Endothelial cell of umbilical vein (primary cell): Measurements from ENCODE around the gene PSMB5. TPM values are rescaled to one million over a fixed set of nuclear protein-coding genes. Genes with fewer than 3 reads are reported as not detected.

Experiments used
- BruUV-seq: library from RNA; stranded (reverse); fragments of 400-500 nt; replicated peaks from 2 replicates; lab custom pipeline; 2021; lab: Mats Ljungman, UMichigan
- CTCF ChIA-PET: fragments of 300-600, 350-600 bp; sonication (Branson Sonifier 250); formaldehyde crosslinking; loops from one replicate; lab custom pipeline; 2021; ENCODE audit warnings: antibody characterized with exemption, inconsistent platforms; lab: Charles Lee
- POLR2A ChIA-PET: fragments of 300-600, 350-600 bp; sonication (Branson Sonifier 250); formaldehyde crosslinking; loops from one replicate; lab custom pipeline; 2021; ENCODE audit warnings: antibody characterized with exemption, inconsistent platforms; lab: Charles Lee
- DNase-seq: peaks from one replicate; pipeline ENCODE4 v3.0.0-alpha.2; 2011; ENCODE audit warnings: low read depth, low spot score
- FAIRE-seq: peaks from 2 replicates; lab custom pipeline; 2011; peaks lifted over from hg19 to GRCh38; lab: Jason Lieb, UNC
- H2AFZ ChIP-seq: 2 replicates; pipeline ENCODE4 v1.6.0; 2012; ENCODE audit warnings: low read depth, low read length, control low read depth, inconsistent platforms
- H3K27ac ChIP-seq: 2 replicates; pipeline ENCODE4 v1.5.1; 2011; ENCODE audit warnings: low read depth, mild to moderate bottlenecking, control low read depth, low read length, moderate library complexity; ENCODE audit not compliant: insufficient read depth
- H3K27me3 ChIP-seq, 2 experiments: 2 replicates each; pipeline versions ENCODE4 v1.6.0 to v1.6.1; 2011; ENCODE audit warnings: low read length in 2 of 2, mixed read lengths in 1 of 2; ENCODE audit not compliant: control insufficient read depth in 2 of 2, insufficient read depth in 2 of 2
- H3K36me3 ChIP-seq, 2 experiments: 2 replicates in 1 of 2; 3 replicates in 1 of 2; pipeline ENCODE4 v1.5.1; 2011; ENCODE audit warnings: low read length in 2 of 2, mild to moderate bottlenecking in 1 of 2, moderate library complexity in 1 of 2; ENCODE audit not compliant: control insufficient read depth in 2 of 2, insufficient read depth in 2 of 2; ENCODE audit errors: extremely low read depth in 1 of 2
- H3K4me1 ChIP-seq: 3 replicates; pipeline ENCODE4 v1.5.1; 2011; ENCODE audit warnings: mild to moderate bottlenecking, low read length; ENCODE audit not compliant: control insufficient read depth, insufficient read depth; ENCODE audit errors: extremely low read depth
- H3K4me2 ChIP-seq: 2 replicates; pipeline ENCODE4 v1.6.1; 2011; ENCODE audit warnings: low read length, control low read depth, mixed read lengths; ENCODE audit not compliant: insufficient read depth
- H3K4me3 ChIP-seq, 3 experiments: fragments of 200-600 bp in 1 of 3; sonication (generic), shearing (Covaris generic) in 1 of 3; replicated peaks in 1 of 3; 2 replicates each; pipeline ENCODE4 v1.5.1; 2011 to 2016; ENCODE audit warnings: control low read depth in 3 of 3, low read length in 3 of 3, mild to moderate bottlenecking in 2 of 3, inconsistent platforms in 1 of 3, low read depth in 1 of 3, moderate library complexity in 1 of 3; ENCODE audit not compliant: insufficient read depth in 1 of 3
- H3K79me2 ChIP-seq: 2 replicates; pipeline ENCODE4 v1.6.0; 2012; ENCODE audit warnings: low read length, inconsistent platforms; ENCODE audit not compliant: control insufficient read depth, insufficient read depth
- H3K9ac ChIP-seq: replicated peaks from 2 replicates; pipeline ENCODE3; 2011; ENCODE audit warnings: low read length, control low read depth; ENCODE audit not compliant: insufficient read depth; ENCODE audit errors: extremely low read depth
- H3K9me1 ChIP-seq: replicated peaks from 3 replicates; pipeline ENCODE4 v1.6.0; 2011; ENCODE audit warnings: mild to moderate bottlenecking, low read length; ENCODE audit not compliant: control insufficient read depth, insufficient read depth; ENCODE audit errors: extremely low read depth
- H3K9me3 ChIP-seq: replicated peaks from 2 replicates; pipeline ENCODE4 v1.5.1; 2012; ENCODE audit warnings: low read length, inconsistent platforms; ENCODE audit not compliant: control insufficient read depth, insufficient read depth
- H4K20me1 ChIP-seq: replicated peaks from 2 replicates; pipeline ENCODE3; 2011; ENCODE audit warnings: mild to moderate bottlenecking, low read length; ENCODE audit not compliant: control insufficient read depth, insufficient read depth; ENCODE audit errors: extremely low read depth
- CTCF ChIP-seq, 2 donors: IDR thresholded peaks; 1 replicate in 1 of 2; 2 replicates in 1 of 2; pipeline ENCODE4 v1.5.1; 2011; ENCODE audit warnings: low read length in 2 of 2, mild to moderate bottlenecking in 2 of 2, moderate library complexity in 2 of 2, control low read depth in 1 of 2, inconsistent platforms in 1 of 2, low read depth in 1 of 2; ENCODE audit not compliant: insufficient read depth in 1 of 2; ENCODE audit errors: extremely low read depth in 1 of 2
- EZH2 ChIP-seq: IDR thresholded peaks from 2 replicates; pipeline ENCODE4 v1.6.1; 2012; ENCODE audit warnings: borderline replicate concordance, low read depth, mild to moderate bottlenecking, moderate library complexity, low read length, inconsistent platforms; ENCODE audit not compliant: severe bottlenecking
- FOS ChIP-seq: IDR thresholded peaks from 2 replicates; pipeline ENCODE4 v1.6.1; 2011; ENCODE audit warnings: mild to moderate bottlenecking, low read length, moderate library complexity, borderline replicate concordance; ENCODE audit not compliant: insufficient read depth
- JUN ChIP-seq: IDR thresholded peaks from 2 replicates; pipeline ENCODE4 v1.6.1; 2011; ENCODE audit warnings: borderline replicate concordance, low read depth; ENCODE audit not compliant: insufficient read length, insufficient read depth
- MAX ChIP-seq: IDR thresholded peaks from 2 replicates; pipeline ENCODE4 v1.6.1; 2011; ENCODE audit not compliant: insufficient read depth, insufficient read length
- POLR2AphosphoS5 ChIP-seq: IDR thresholded peaks from 2 replicates; pipeline ENCODE4 v1.6.1; 2012; ENCODE audit warnings: low read depth, mild to moderate bottlenecking, control low read depth, low read length, moderate library complexity; ENCODE audit not compliant: insufficient read depth
- dilution Hi-C: fragments of 300-500 bp; cut with MboI; formaldehyde crosslinking; loops from one replicate; pipeline ENCODE4 v1.15.0; 2019; ENCODE audit warnings: low sequenced_read_pairs; ENCODE audit not compliant: extremely low pct_ligation_motif_present
- intact Hi-C: fragments of 100-400 bp; cut with micrococcal nuclease; formaldehyde crosslinking; loops from one replicate; pipeline ENCODE4 v1.10.0; 2022
- polyA plus RNA-seq, 4 experiments: library from polyadenylated mRNA; depleted of rRNA in 3 of 4; stranded (reverse) in 3 of 4; unstranded in 1 of 4; fragments of >200 nt; gene quantifications; 2 replicates each; pipeline versions ENCODE4 v1.2.1 to v1.2.3, GENCODE V29; 2011 to 2012; ENCODE audit warnings: missing spikeins in 1 of 4
- total RNA-seq: library from RNA; stranded (reverse); gene quantifications from 2 replicates; pipeline ENCODE4 v1.2.3, GENCODE V29; 2021

Gene PSMB5
- total and polyA plus RNA-seq, 2 donors (not counting 3 experiments of a cell fraction or from before 2014, with no cell fraction given) = 236 to 464 TPM

- H3K36me3 ChIP-seq = peaks cover 0 to 3% of the 10 kb centered on the region in 2 experiments
- ChIA-PET CTCF (interaction anchor here (0.8 to 17.1 kb wide), 17 partner anchors 9 to 426 kb away, joined by 3 to 1071 read pairs (median 9); partner anchors contain the start of genes CDH24, HAUS4, MMP14 and PRMT5), POLR2A (interaction anchor here (0.6 to 2.6 kb wide), 6 partner anchors 9 to 156 kb away, joined by 3 to 8 read pairs (median 4); no protein-coding TSS in a partner anchor)
- H3K4me3 ChIP-seq = peak overlapping the region; percentile 61 to 89 (median 83)
- no peak for TF ChIP-seq MAX
- TF ChIP-seq FOS = no peak
- H3K27me3 ChIP-seq = no peaks in the 10 kb centered on the region
- H3K4me2 ChIP-seq = peak overlapping the region; percentile 52
- peak overlapping the region; percentile 39 for H2AFZ ChIP-seq
- H3K4me1 ChIP-seq = peaks cover 39% of the 10 kb centered on the region
- no peaks in the 10 kb centered on the region for H3K9me3 ChIP-seq
- TSS peak; percentile 1 for BruUV-seq
- dilution Hi-C loops (loop anchor here (10.0 kb wide), 1 partner anchor 83 kb away; no protein-coding TSS in a partner anchor), intact Hi-C loops (loop anchor here (1.0 to 10.0 kb wide), 3 partner anchors 25 to 595 kb away; partner anchors contain the start of gene SLC7A8)
- H3K9ac ChIP-seq = peak overlapping the region; percentile 92
- H3K79me2 ChIP-seq = peaks cover 46% of the 10 kb centered on the region
- H3K27ac ChIP-seq = peak overlapping the region; percentile 89
- H3K9me1 ChIP-seq = no peaks in the 10 kb centered on the region
- DNase-seq = peak; percentile 28
- H4K20me1 ChIP-seq = no peaks in the 10 kb centered on the region
- FAIRE-seq = no peak
Measured at GRCh38 chr14:22981876-22982476, 52.7 kb downstream of the PSMB5 start.

- peak overlapping the region; percentile 52 for H3K4me2 ChIP-seq
- BruUV-seq = TSS peak; percentile 85
- no peak for FAIRE-seq
- intact Hi-C loops (loop anchor here (10.0 kb wide), 1 partner anchor 204 kb away; the partner anchor contains the start of gene SLC7A8), dilution Hi-C loops (loop anchor here (10.0 kb wide), 1 partner anchor 84 kb away; no protein-coding TSS in a partner anchor)
- TF ChIP-seq EZH2 = no peak
- no peak for TF ChIP-seq JUN
- TF ChIP-seq POLR2AphosphoS5 = peak; percentile 6
- TF ChIP-seq CTCF (IDR thresholded peaks at IDR 0.05; ENCODE audit: extremely low read depth in 1 of 2, insufficient read depth in 1 of 2, low read depth in 1 of 2, low read length in 2 of 2) = no peak
- H4K20me1 ChIP-seq = no peaks in the 10 kb centered on the region
- CTCF ChIA-PET = interaction anchor here (0.8 to 17.1 kb wide), 12 partner anchors 8 to 425 kb away, joined by 3 to 1071 read pairs (median 14); partner anchors contain the start of genes CDH24, HAUS4, MMP14 and PRMT5
- peaks cover 0 to 3% of the 10 kb centered on the region in 2 experiments for H3K36me3 ChIP-seq
- H3K79me2 ChIP-seq = peaks cover 46% of the 10 kb centered on the region
- H3K27ac ChIP-seq = peak overlapping the region; percentile 89
- no peaks in the 10 kb centered on the region for H3K9me3 ChIP-seq
- peak; percentile 45 for DNase-seq
- peak overlapping the region; percentile 37 for H2AFZ ChIP-seq
- H3K9me1 ChIP-seq = no peaks in the 10 kb centered on the region
- peak overlapping the region; percentile 61 to 89 (median 83) for H3K4me3 ChIP-seq
- peak overlapping the region; percentile 92 for H3K9ac ChIP-seq
- H3K27me3 ChIP-seq = no peaks in the 10 kb centered on the region
- POLR2A ChIA-PET = interaction anchor here (0.6 to 2.6 kb wide), 4 partner anchors 8 to 155 kb away, joined by 3 to 8 read pairs (median 4); no protein-coding TSS in a partner anchor
- H3K4me1 ChIP-seq = peaks cover 46% of the 10 kb centered on the region
Measured at GRCh38 chr14:22981090-22981875, 53.4 kb downstream of the PSMB5 start.
